ENCODE results near the gene AXIN1. TPM values are rescaled to one million over a fixed set of nuclear protein-coding genes. Genes with fewer than 3 reads are reported as not detected.
"Not testable (repeated sequence)": the region's sequence is repeated elsewhere in the genome, so short reads cannot be mapped to it uniquely, and the experiment has no call there.

Gene AXIN1
- total RNA-seq, 4 donors from 2014 or later = 37.9 to 45.7 (median 40.6) TPM

GRCh38 chr16:333406-334094 lies 19.0 kb downstream of the AXIN1 start:
- intact Hi-C loops (cut with DNase I; ENCODE audit: low total_unique reads) = no loop called here
- 77 to 83% methylated on average over 6 of the region's 6 CpGs for WGBS, 2 donors
- TF ChIP-seq CTCF (IDR thresholded peaks at IDR 0.05) (no peak), POLR2A (IDR thresholded peaks at IDR 0.05) (no peak)

GRCh38 chr16:331181-331814 lies 21.2 kb downstream of the AXIN1 start:
- DNase-seq (ENCODE audit: low spot score in 2 of 2); intact Hi-C loops (cut with DNase I; ENCODE audit: low total_unique reads); H3K4me3 ChIP-seq (ENCODE audit: low read depth, poor library complexity, severe bottlenecking): not testable (repeated sequence)
- 58 to 67% methylated on average over 6 of the region's 6 CpGs for WGBS, 2 donors

More at GRCh38 chr16:333406-334094, 19.0 kb downstream of the AXIN1 start:
- no peak overlapping the region for H3K4me3 ChIP-seq (ENCODE audit: low read depth, poor library complexity, severe bottlenecking)
- no peak for DNase-seq (ENCODE audit: low spot score in 2 of 2)

GRCh38 chr16:330741-331140 lies 21.8 kb downstream of the AXIN1 start:
- no peak for DNase-seq (ENCODE audit: low spot score in 2 of 2)
- intact Hi-C loops (cut with DNase I; ENCODE audit: low total_unique reads) = no loop called here
- H3K4me3 ChIP-seq (ENCODE audit: low read depth, poor library complexity, severe bottlenecking) = no peak overlapping the region
- 78 to 79% methylated on average over 2 of the region's 2 CpGs for WGBS, 2 donors
- TF ChIP-seq POLR2A (IDR thresholded peaks at IDR 0.05) = no peak
- no peak for TF ChIP-seq CTCF (IDR thresholded peaks at IDR 0.05)

- DNase-seq (ENCODE audit: low spot score in 2 of 2) = no peak
- TF ChIP-seq CTCF (IDR thresholded peaks at IDR 0.05) = no peak
- TF ChIP-seq POLR2A (IDR thresholded peaks at IDR 0.05) = no peak
- H3K4me3 ChIP-seq (ENCODE audit: low read depth, poor library complexity, severe bottlenecking) = no peak overlapping the region
- intact Hi-C loops (cut with DNase I; ENCODE audit: low total_unique reads) = no loop called here
- WGBS, 2 donors = 85 to 89% methylated on average over 26 to 28 of the region's 28 CpGs
These were observed 27.0 kb downstream of the AXIN1 start for GRCh38 chr16:325375-326145.

GRCh38 chr16:324451-325334 lies 27.8 kb downstream of the AXIN1 start:
- H3K4me3 ChIP-seq (ENCODE audit: low read depth, poor library complexity, severe bottlenecking) = no peak overlapping the region
- WGBS, 2 donors = 52 to 81% methylated on average over 35 to 55 of the region's 55 CpGs
- intact Hi-C loops (cut with DNase I; ENCODE audit: low total_unique reads) = no loop called here
- DNase-seq (ENCODE audit: low spot score in 2 of 2) = peak in 1 of 2 donors; percentile 26
- no peak for TF ChIP-seq CTCF (IDR thresholded peaks at IDR 0.05)
